GM19395 (cell line): Measurements from ENCODE around the gene HNRNPLL.
"Not testable (repeated sequence)": the region's sequence is repeated elsewhere in the genome, so short reads cannot be mapped to it uniquely, and the experiment has no call there.

Experiments
- ATAC-seq: cut with Tn5 transposase; IDR thresholded peaks from one replicate; pipeline ENCODE4 v1.9.1; 2021; ENCODE audit warnings: mild to moderate bottlenecking, moderate library complexity; ENCODE audit not compliant: unreplicated experiment

HNRNPLL gene

GRCh38 chr2:38602732-38603401, at the start of gene HNRNPLL:
Gene HNRNPLL (minus strand): TSS chr2:38602928. CDS start chr2:38602626, 302 bp downstream.
- ATAC-seq = peak; percentile 74

GRCh38 chr2:38650717-38651116, 48.0 kb upstream of the HNRNPLL start:
- ATAC-seq = no peak

GRCh38 chr2:38650012-38650411, 47.3 kb upstream of the HNRNPLL start:
- ATAC-seq = no peak

- no peak for ATAC-seq
These were observed 46.5 kb upstream of the HNRNPLL start for GRCh38 chr2:38649176-38649728.

GRCh38 chr2:38648107-38648761, 45.5 kb upstream of the HNRNPLL start:
- ATAC-seq = no peak

- ATAC-seq = not testable (repeated sequence)
These were observed 41.2 kb upstream of the HNRNPLL start for GRCh38 chr2:38643683-38644511.

- no peak for ATAC-seq
These were observed 40.4 kb upstream of the HNRNPLL start for GRCh38 chr2:38643021-38643671.

GRCh38 chr2:38642373-38643017, 39.8 kb upstream of the HNRNPLL start:
- not testable (repeated sequence) for ATAC-seq

GRCh38 chr2:38636069-38636468, 33.3 kb upstream of the HNRNPLL start:
- ATAC-seq = no peak

- no peak for ATAC-seq
These were observed 32.4 kb upstream of the HNRNPLL start for GRCh38 chr2:38635139-38635538.

- ATAC-seq = peak; percentile 87
These were observed 32.0 kb upstream of the HNRNPLL start for GRCh38 chr2:38634684-38635083.

- no peak for ATAC-seq
These were observed 31.2 kb upstream of the HNRNPLL start for GRCh38 chr2:38633895-38634294.

- ATAC-seq = no peak
These were observed 30.3 kb upstream of the HNRNPLL start for GRCh38 chr2:38632980-38633379.

- ATAC-seq = no peak
These were observed 29.2 kb upstream of the HNRNPLL start for GRCh38 chr2:38631976-38632375.

- no peak for ATAC-seq
These were observed 27.0 kb upstream of the HNRNPLL start for GRCh38 chr2:38629684-38630083.

GRCh38 chr2:38627391-38627790, 24.7 kb upstream of the HNRNPLL start:
- no peak for ATAC-seq

GRCh38 chr2:38626326-38627035, 23.8 kb upstream of the HNRNPLL start:
- ATAC-seq = no peak

GRCh38 chr2:38622210-38622609, 19.5 kb upstream of the HNRNPLL start:
- no peak for ATAC-seq

GRCh38 chr2:38621018-38621417, 18.3 kb upstream of the HNRNPLL start:
- no peak for ATAC-seq
